ENCODE measurements around the gene PTPRT.

Gene PTPRT

GRCh38 chr20:42152575-42152974 is 1037.1 kb downstream of the PTPRT start:
- Histone ChIP-seq H3K27ac (ENCODE audit: low read depth, low read length) (no peak overlapping the region), H3K36me3 (ENCODE audit: control insufficient read depth, insufficient read depth, low read length) (no peaks in the 10 kb centered on the region)

DNA sequence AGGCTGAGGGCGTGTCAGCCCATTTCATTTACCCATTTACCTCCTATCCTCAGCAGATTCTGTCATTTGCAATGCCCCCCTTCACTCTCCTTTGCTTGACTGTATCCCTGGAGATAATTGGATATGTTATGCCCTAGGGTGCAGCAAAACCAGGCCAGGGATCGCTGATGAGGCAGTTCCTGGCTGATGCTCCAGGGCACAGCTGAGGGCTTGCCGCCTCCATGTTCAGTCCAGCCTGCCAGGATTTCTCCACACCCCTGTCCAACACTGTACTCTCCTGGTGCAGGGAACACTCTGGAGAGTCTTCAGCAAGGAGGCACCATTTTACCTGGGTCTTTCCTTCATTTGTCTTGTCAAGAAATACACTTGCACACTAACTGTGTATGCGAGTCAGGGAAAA is 1039.5 kb downstream of the PTPRT start:
- H3K4me3 ChIP-seq (ENCODE audit: low read length): no peak overlapping the region
- H3K27me3 ChIP-seq (ENCODE audit: control insufficient read depth, insufficient read depth, low read length): no peaks in the 10 kb centered on the region
- H3K9ac ChIP-seq (ENCODE audit: low read length): no peak overlapping the region
- no peaks in the 10 kb centered on the region for H3K4me1 ChIP-seq (ENCODE audit: control insufficient read depth, insufficient read depth, low read length)
- no peaks in the 10 kb centered on the region for H3K36me3 ChIP-seq (ENCODE audit: control insufficient read depth, insufficient read depth, low read length)
- H3K27ac ChIP-seq (ENCODE audit: low read depth, low read length): no peak overlapping the region

More at GRCh38 chr20:42152575-42152974, 1037.1 kb downstream of the PTPRT start:
- H3K27me3 ChIP-seq (ENCODE audit: control insufficient read depth, insufficient read depth, low read length): no peaks in the 10 kb centered on the region
- no peak overlapping the region for H3K9ac ChIP-seq (ENCODE audit: low read length)
- H3K4me3 ChIP-seq (ENCODE audit: low read length): no peak overlapping the region
- no peaks in the 10 kb centered on the region for H3K4me1 ChIP-seq (ENCODE audit: control insufficient read depth, insufficient read depth, low read length)

- H3K4me1 ChIP-seq (ENCODE audit: control insufficient read depth, insufficient read depth, low read length): no peaks in the 10 kb centered on the region
- H3K36me3 ChIP-seq (ENCODE audit: control insufficient read depth, insufficient read depth, low read length): no peaks in the 10 kb centered on the region
- no peaks in the 10 kb centered on the region for H3K27me3 ChIP-seq (ENCODE audit: control insufficient read depth, insufficient read depth, low read length)
- H3K4me3 ChIP-seq (ENCODE audit: low read length): no peak overlapping the region
- H3K9ac ChIP-seq (ENCODE audit: low read length): no peak overlapping the region
- no peak overlapping the region for H3K27ac ChIP-seq (ENCODE audit: low read depth, low read length)
Measured at GRCh38 chr20:42138729-42139128, 1051.0 kb downstream of the PTPRT start.

DNA sequence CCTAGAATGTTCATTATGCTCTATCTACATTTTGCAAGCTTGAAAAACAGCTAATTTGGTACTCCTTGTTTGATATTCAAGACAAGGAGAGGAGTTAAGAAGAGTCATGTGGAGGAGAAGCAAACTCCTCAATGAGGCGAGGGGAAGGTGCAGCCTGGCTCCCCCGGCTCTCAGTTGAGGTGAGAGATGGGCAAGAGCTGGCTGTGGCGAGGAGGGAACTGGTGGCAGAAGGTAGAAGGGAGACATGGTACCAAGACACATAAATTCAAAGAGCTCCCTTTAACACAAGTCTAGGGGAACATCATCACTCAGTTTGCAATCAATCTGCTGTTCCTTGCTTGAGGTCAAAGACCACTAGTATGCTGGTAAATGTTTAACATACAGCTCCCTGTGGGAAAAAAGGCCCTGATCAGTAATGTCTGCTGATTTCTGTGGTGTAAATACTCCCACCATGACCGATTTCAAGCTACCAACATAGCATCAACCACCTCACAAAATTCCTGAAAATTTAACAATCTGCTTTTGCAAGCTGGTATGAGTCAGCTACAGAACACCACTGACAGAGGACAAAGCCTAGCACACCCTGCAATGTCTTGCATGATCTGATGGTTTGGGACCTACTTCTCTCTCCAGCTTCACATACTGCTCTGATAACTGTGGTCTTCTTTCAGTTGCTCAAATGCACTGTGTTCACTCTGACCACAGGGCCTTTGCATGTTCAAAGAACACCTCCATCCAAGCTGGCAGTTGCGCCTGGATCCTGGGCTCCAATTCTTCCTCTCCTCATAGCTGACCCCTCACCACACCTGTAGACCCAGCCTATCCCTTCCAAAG is 1055.2 kb downstream of the PTPRT start:
- Histone ChIP-seq H3K27ac (ENCODE audit: low read depth, low read length) (no peak overlapping the region), H3K4me1 (ENCODE audit: control insufficient read depth, insufficient read depth, low read length) (no peaks in the 10 kb centered on the region), H3K27me3 (ENCODE audit: control insufficient read depth, insufficient read depth, low read length) (no peaks in the 10 kb centered on the region), H3K4me3 (ENCODE audit: low read length) (no peak overlapping the region), H3K9ac (ENCODE audit: low read length) (no peak overlapping the region), H3K36me3 (ENCODE audit: control insufficient read depth, insufficient read depth, low read length) (no peaks in the 10 kb centered on the region)

DNA sequence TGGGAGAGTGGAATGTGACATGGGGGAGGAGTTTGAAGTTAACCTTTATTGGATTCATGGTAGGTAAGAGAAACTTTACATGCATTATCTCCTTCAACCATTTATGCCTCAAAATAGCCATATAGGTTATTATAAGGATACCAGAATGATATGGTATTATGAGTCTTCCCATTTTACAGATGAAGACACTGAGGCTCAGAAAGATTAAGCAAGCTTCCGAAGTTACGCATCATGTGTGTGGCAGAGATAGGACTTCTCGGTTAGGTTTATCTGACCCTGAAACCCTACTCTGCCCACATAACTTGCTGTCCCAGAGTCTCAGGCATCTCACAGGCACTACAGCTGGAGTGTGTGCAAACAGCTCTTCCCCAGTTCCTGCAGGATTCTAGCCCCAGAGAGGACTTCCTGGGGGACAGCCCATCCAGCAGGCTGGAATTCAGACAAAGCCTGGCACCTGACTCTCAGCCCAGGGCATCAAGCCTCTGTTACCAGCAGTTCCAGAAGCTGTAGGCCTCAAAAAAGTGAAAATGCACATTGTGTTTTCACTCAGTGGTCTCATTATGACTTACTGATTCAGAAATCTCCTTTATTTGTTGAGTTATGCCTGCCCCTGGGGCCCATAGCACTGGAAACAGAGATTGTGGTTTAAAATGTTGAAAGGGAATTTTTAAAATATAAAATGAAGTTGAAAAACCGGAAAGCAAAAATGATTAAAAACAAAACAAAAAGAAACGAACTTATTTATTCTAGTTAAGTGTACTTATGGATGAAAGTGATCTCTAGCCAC is 1058.7 kb downstream of the PTPRT start:
- no peaks in the 10 kb centered on the region for H3K36me3 ChIP-seq (ENCODE audit: control insufficient read depth, insufficient read depth, low read length)
- H3K4me3 ChIP-seq (ENCODE audit: low read length): no peak overlapping the region
- H3K27me3 ChIP-seq (ENCODE audit: control insufficient read depth, insufficient read depth, low read length): no peaks in the 10 kb centered on the region
- H3K27ac ChIP-seq (ENCODE audit: low read depth, low read length): no peak overlapping the region
- no peaks in the 10 kb centered on the region for H3K4me1 ChIP-seq (ENCODE audit: control insufficient read depth, insufficient read depth, low read length)
- no peak overlapping the region for H3K9ac ChIP-seq (ENCODE audit: low read length)

- Histone ChIP-seq H3K9ac (ENCODE audit: low read length) (no peak overlapping the region), H3K36me3 (ENCODE audit: control insufficient read depth, insufficient read depth, low read length) (no peaks in the 10 kb centered on the region)
Measured at GRCh38 chr20:42125426-42125825, 1064.3 kb downstream of the PTPRT start.

DNA sequence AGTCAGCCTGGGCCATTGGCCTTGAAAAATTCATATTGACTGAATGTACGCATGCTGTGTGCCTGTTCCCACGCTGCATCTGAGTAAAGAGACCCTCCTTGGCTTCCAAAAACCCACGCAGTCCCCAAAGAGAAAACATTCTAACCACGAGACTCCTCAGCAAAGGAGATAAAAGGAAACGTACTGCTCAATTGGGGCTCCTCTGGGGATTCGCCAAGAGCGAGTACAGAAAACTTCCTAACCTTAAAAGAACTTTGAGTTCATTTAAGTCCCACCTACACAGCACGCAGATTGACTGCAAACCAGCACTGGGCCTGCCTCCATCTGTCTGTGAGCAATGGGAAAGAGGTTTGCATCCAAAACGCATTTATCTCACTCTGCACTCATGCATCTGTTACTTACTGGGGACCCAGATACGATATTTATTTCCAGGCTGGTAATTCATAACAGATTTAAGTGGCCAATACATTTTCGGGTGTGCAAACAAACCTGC is 1065.7 kb downstream of the PTPRT start:
- Histone ChIP-seq H3K27me3 (ENCODE audit: control insufficient read depth, insufficient read depth, low read length) (no peaks in the 10 kb centered on the region), H3K27ac (ENCODE audit: low read depth, low read length) (no peak overlapping the region), H3K4me3 (ENCODE audit: low read length) (no peak overlapping the region), H3K36me3 (ENCODE audit: control insufficient read depth, insufficient read depth, low read length) (no peaks in the 10 kb centered on the region), H3K4me1 (ENCODE audit: control insufficient read depth, insufficient read depth, low read length) (no peaks in the 10 kb centered on the region), H3K9ac (ENCODE audit: low read length) (no peak overlapping the region)

More at GRCh38 chr20:42125426-42125825, 1064.3 kb downstream of the PTPRT start:
- Histone ChIP-seq H3K4me3 (ENCODE audit: low read length) (no peak overlapping the region), H3K27me3 (ENCODE audit: control insufficient read depth, insufficient read depth, low read length) (no peaks in the 10 kb centered on the region), H3K27ac (ENCODE audit: low read depth, low read length) (no peak overlapping the region), H3K4me1 (ENCODE audit: control insufficient read depth, insufficient read depth, low read length) (no peaks in the 10 kb centered on the region)

DNA sequence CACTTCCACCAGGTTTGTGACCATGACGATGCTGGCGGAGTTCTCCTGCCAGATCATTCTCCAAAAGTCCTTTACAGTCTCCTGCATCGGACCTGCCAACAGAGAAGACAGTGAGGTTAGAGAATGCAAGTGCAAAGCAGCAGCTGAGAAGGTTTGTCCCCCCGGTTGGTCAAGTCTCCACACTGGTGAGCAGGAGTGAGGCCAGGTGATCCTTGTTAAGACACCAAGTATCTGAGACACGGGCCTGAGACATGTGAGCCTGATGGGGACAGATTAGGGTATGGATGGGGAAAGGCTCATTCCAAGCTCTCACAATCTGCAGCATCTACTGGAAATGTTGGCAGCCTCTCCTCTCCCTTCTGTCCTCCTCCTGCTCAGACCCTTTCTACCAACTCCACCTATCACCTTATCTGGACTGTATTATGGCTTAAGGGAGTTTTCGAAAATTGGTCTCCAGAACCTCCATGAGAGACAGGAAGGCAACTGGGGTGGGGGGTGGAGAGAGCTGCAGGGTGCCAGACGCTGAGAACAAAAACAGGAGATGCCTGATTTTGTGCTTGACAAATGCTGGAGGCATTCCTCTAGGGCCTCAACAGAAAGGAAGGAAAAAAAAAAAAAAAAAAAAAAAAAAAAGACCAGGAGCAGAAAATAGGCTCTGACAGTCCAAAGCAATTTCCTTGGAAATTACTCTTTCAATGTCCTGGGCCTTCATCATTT is 1071.1 kb downstream of the PTPRT start:
- Histone ChIP-seq H3K36me3 (ENCODE audit: control insufficient read depth, insufficient read depth, low read length) (no peaks in the 10 kb centered on the region), H3K27me3 (ENCODE audit: control insufficient read depth, insufficient read depth, low read length) (no peaks in the 10 kb centered on the region), H3K4me1 (ENCODE audit: control insufficient read depth, insufficient read depth, low read length) (no peaks in the 10 kb centered on the region), H3K9ac (ENCODE audit: low read length) (no peak overlapping the region), H3K27ac (ENCODE audit: low read depth, low read length) (no peak overlapping the region), H3K4me3 (ENCODE audit: low read length) (no peak overlapping the region)

DNA sequence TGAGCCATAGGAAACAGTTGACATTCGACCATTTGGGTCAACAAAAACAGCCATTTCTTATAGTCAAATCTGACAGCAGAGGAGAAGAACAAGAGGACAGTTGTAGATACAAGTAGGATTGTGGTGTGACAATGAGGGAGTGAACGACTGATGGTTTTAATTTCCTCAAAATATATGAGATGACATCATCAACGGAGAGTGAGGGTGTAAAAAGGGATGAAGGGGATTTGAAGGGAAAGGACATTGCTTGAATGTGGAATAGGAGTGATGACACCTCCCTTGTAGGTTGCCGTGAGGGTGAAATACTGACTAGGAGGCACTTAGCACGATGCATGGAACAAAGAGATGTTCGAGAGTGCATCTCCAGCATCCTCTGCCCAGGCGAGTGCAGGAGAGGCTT is 1071.7 kb downstream of the PTPRT start:
- Histone ChIP-seq H3K4me1 (ENCODE audit: control insufficient read depth, insufficient read depth, low read length) (no peaks in the 10 kb centered on the region), H3K27me3 (ENCODE audit: control insufficient read depth, insufficient read depth, low read length) (no peaks in the 10 kb centered on the region), H3K4me3 (ENCODE audit: low read length) (no peak overlapping the region), H3K9ac (ENCODE audit: low read length) (no peak overlapping the region), H3K36me3 (ENCODE audit: control insufficient read depth, insufficient read depth, low read length) (no peaks in the 10 kb centered on the region), H3K27ac (ENCODE audit: low read depth, low read length) (no peak overlapping the region)

DNA sequence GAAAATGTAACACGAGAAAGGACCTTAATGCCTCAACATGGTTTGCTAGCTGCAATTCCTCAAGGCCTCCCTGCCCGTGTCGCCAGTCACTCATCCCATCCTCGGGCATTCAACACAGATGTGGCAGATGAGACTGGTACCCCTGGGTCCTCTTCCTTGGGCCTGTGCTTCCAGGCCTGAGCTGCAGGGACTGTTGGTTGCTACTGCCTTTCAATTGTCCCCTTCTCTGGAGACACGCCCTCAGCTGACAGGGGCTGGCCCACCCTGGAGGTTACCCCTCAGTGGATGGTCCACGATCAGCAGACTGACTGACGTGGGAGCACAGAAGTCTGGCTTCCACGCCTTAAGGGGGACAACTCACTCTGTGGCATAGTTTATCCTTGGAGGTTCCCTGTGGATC is 1076.5 kb downstream of the PTPRT start:
- Histone ChIP-seq H3K9ac (ENCODE audit: low read length) (no peak overlapping the region), H3K27ac (ENCODE audit: low read depth, low read length) (no peak overlapping the region), H3K4me1 (ENCODE audit: control insufficient read depth, insufficient read depth, low read length) (no peaks in the 10 kb centered on the region), H3K4me3 (ENCODE audit: low read length) (no peak overlapping the region), H3K36me3 (ENCODE audit: control insufficient read depth, insufficient read depth, low read length) (no peaks in the 10 kb centered on the region), H3K27me3 (ENCODE audit: control insufficient read depth, insufficient read depth, low read length) (no peaks in the 10 kb centered on the region)

GRCh38 chr20:42112161-42112560 is 1077.5 kb downstream of the PTPRT start:
- no peaks in the 10 kb centered on the region for H3K4me1 ChIP-seq (ENCODE audit: control insufficient read depth, insufficient read depth, low read length)
- H3K27me3 ChIP-seq (ENCODE audit: control insufficient read depth, insufficient read depth, low read length): no peaks in the 10 kb centered on the region
- no peak overlapping the region for H3K9ac ChIP-seq (ENCODE audit: low read length)
- H3K27ac ChIP-seq (ENCODE audit: low read depth, low read length): no peak overlapping the region
- H3K36me3 ChIP-seq (ENCODE audit: control insufficient read depth, insufficient read depth, low read length): no peaks in the 10 kb centered on the region
- H3K4me3 ChIP-seq (ENCODE audit: low read length): no peak overlapping the region

GRCh38 chr20:42111349-42111748 is 1078.4 kb downstream of the PTPRT start:
- Histone ChIP-seq H3K4me3 (ENCODE audit: low read length) (no peak overlapping the region), H3K27ac (ENCODE audit: low read depth, low read length) (no peak overlapping the region), H3K4me1 (ENCODE audit: control insufficient read depth, insufficient read depth, low read length) (no peaks in the 10 kb centered on the region), H3K36me3 (ENCODE audit: control insufficient read depth, insufficient read depth, low read length) (no peaks in the 10 kb centered on the region), H3K9ac (ENCODE audit: low read length) (no peak overlapping the region), H3K27me3 (ENCODE audit: control insufficient read depth, insufficient read depth, low read length) (no peaks in the 10 kb centered on the region)

Measured in rectal smooth muscle tissue (tissue), 1 donor.